ENCODE measurements around the gene CHST13. TPM values are rescaled to one million over a fixed set of nuclear protein-coding genes. Genes with fewer than 3 reads are reported as not detected.

Gene CHST13
- total RNA-seq, 1 donor from 2014 or later = not detected

DNA sequence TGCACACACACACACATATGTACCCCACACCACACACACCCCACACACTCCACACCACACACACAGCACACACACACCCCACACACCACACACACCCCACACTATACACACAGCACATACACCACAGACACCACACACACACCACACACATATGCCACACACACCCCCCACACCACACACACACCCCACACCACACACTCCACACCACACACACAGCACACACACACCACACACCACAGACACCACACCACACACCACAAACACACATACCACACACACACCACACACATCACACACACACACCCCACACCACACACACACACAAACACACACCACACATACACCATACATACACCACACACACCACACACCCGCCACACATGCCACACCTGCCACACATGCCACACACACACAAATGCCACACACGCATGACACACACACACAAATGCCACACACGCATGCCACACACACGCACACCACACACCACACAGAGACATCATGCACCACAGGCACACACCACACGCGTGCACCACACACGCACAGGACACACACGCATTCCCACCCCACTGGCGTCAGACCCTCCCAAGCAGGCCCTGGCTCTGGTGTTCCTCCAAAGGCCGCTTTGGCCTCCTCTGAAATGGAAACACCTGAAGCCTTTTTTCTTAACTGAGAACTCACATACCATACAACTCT, 15.7 kb downstream of the CHST13 start:
- Histone ChIP-seq H3K36me3 (ENCODE audit: control insufficient read depth, insufficient read depth, low read length) (no peaks in the 10 kb centered on the region), H3K4me3 (ENCODE audit: low read depth, low read length) (no peak overlapping the region), H3K27me3 (ENCODE audit: control insufficient read depth, insufficient read depth, low read length) (peaks cover 47% of the 10 kb centered on the region)
- no peak for DNase-seq (ENCODE audit: low read depth)
- TF ChIP-seq, protein P1, sequence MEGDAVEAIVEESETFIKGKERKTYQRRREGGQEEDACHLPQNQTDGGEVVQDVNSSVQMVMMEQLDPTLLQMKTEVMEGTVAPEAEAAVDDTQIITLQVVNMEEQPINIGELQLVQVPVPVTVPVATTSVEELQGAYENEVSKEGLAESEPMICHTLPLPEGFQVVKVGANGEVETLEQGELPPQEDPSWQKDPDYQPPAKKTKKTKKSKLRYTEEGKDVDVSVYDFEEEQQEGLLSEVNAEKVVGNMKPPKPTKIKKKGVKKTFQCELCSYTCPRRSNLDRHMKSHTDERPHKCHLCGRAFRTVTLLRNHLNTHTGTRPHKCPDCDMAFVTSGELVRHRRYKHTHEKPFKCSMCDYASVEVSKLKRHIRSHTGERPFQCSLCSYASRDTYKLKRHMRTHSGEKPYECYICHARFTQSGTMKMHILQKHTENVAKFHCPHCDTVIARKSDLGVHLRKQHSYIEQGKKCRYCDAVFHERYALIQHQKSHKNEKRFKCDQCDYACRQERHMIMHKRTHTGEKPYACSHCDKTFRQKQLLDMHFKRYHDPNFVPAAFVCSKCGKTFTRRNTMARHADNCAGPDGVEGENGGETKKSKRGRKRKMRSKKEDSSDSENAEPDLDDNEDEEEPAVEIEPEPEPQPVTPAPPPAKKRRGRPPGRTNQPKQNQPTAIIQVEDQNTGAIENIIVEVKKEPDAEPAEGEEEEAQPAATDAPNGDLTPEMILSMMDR (IDR thresholded peaks at IDR 0.05; ENCODE audit: insufficient read depth, low read length, poor library complexity, severe bottlenecking) = no peak

DNA sequence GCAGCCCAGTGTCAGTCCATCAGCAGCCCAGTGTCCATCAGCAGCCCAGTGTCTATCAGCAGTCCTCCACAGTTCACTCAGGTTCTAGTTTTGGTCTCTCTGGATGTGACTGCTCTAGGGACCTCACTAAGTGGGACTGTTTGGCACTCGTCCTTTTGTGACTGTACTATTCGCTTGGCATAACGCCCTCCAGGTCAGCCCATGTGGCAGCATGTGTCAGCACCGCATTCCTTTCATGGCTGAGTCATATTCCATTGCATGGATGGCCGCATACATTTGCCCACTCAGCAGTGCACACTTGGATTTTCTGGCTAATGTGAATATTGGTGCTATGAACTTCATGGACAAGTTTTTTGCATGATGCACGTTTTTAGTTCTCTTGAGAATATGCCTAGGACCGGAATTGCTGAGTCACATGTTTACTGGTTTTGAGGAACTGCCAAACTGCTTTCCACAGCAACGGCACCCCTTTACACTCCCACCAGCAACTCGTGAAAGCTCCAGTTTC, 16.4 kb downstream of the CHST13 start:
- Histone ChIP-seq H3K4me3 (ENCODE audit: low read depth, low read length) (no peak overlapping the region), H3K27me3 (ENCODE audit: control insufficient read depth, insufficient read depth, low read length) (peaks cover 41% of the 10 kb centered on the region), H3K36me3 (ENCODE audit: control insufficient read depth, insufficient read depth, low read length) (no peaks in the 10 kb centered on the region)
- peak; percentile 82 for DNase-seq (ENCODE audit: low read depth)
- TF ChIP-seq, protein P1 (IDR thresholded peaks at IDR 0.05; ENCODE audit: insufficient read depth, low read length, poor library complexity, severe bottlenecking) = no peak

DNA sequence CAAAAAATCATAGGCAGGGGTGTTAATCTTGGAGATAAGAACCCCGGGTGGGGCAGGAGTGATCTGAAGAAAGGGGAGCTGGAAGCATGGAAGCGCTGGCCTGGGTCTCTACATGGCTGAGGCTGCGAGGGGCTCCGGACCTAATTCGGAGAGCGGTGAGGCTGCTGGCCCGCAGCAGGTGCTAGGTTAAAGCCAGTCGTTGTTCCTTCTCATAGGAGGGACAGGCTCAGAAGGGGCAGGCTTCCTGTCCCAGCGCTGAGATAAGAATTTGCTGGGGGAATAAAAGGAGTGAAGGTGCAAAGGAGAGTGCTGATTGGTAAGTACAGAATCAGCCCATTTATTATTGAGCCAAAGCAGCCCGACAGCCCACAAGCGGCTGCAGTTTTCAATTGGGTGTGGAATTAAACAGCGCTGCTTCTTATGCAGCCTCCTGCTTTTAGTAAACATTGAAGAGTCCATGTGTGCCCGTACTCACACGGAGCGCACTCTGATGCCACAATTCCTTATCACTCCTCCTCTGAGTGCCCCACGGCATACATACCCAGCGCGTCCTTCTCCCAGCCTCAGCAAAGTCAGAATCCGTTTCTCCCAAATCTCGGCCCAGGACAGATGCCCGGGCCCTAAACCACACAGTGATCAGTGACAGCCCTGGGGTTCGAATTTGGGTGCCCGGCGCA, 17.1 kb downstream of the CHST13 start:
- no peak for DNase-seq (ENCODE audit: low read depth)
- Histone ChIP-seq H3K36me3 (ENCODE audit: control insufficient read depth, insufficient read depth, low read length) (no peaks in the 10 kb centered on the region), H3K27me3 (ENCODE audit: control insufficient read depth, insufficient read depth, low read length) (peaks cover 36% of the 10 kb centered on the region), H3K4me3 (ENCODE audit: low read depth, low read length) (no peak overlapping the region)
- TF ChIP-seq, protein P1 (IDR thresholded peaks at IDR 0.05; ENCODE audit: insufficient read depth, low read length, poor library complexity, severe bottlenecking) = no peak

DNA sequence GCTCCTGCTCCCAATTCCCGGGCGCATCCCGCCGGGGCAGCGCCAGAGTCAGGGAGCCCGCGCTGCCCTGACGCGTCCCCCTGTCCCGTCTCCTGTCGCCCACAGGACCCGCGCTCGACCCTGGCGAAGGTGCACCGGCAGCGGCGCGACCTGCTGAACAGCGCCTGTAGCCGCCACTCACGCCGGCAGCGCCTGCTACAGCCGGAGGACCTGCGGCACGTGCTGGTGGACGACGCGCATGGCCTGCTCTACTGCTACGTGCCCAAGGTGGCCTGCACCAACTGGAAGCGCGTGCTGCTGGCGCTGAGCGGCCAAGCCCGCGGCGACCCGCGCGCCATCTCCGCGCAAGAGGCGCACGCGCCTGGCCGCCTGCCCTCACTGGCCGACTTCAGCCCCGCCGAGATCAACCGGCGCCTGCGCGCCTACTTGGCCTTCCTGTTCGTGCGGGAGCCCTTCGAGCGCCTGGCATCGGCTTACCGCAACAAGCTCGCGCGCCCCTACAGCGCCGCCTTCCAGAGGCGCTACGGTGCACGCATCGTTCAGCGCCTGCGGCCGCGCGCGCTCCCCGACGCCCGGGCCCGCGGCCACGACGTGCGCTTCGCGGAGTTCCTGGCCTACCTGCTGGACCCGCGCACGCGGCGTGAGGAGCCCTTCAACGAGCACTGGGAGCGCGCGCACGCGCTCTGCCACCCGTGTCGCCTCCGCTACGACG, 17.8 kb downstream of the CHST13 start:
- TF ChIP-seq, protein P1 (IDR thresholded peaks at IDR 0.05; ENCODE audit: insufficient read depth, low read length, poor library complexity, severe bottlenecking) = no peak
- Histone ChIP-seq H3K36me3 (ENCODE audit: control insufficient read depth, insufficient read depth, low read length) (no peaks in the 10 kb centered on the region), H3K4me3 (ENCODE audit: low read depth, low read length) (no peak overlapping the region), H3K27me3 (ENCODE audit: control insufficient read depth, insufficient read depth, low read length) (peaks cover 32% of the 10 kb centered on the region)
- DNase-seq (ENCODE audit: low read depth) = no peak

DNA sequence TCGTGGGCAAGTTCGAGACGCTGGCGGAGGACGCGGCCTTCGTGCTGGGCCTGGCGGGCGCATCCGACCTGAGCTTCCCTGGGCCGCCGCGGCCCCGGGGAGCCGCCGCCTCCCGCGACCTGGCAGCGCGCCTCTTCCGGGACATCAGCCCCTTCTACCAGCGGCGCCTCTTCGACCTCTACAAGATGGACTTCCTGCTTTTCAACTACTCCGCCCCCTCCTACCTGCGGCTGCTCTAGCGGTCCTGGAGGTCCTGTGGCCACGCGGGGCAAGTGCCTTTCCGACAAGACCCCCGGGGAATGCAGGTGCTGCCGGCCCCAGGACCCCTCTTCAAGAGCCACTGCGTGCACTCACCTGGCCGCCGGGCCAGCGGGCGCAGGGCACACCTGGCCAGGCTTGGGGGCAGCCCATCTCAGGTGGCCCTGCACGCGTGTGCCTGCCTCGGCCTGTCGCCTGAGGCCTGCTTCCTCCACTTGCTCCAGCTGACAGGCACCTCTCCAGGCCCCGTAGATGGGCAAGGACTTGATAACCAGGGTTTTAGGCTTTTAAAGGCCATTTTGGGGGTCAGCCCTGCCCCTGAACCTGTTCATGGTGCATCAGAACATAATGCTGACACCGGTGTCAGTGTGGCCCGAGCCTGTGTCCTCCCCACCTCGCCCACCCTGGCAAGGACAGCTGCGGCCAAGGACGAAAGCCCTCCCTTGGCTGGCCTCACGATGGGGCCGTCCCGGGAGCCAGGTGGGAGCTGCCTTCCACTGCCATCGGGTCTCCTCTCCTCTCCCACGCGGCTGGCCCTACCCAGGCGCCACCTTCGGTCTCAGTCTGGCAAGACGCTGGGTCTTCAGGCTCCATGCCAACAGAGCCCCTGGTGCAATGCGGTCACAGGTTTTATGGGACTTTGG, 18.6 kb downstream of the CHST13 start:
- Histone ChIP-seq H3K27me3 (ENCODE audit: control insufficient read depth, insufficient read depth, low read length) (peaks cover 32% of the 10 kb centered on the region), H3K4me3 (ENCODE audit: low read depth, low read length) (no peak overlapping the region), H3K36me3 (ENCODE audit: control insufficient read depth, insufficient read depth, low read length) (no peaks in the 10 kb centered on the region)
- no peak for DNase-seq (ENCODE audit: low read depth)
- TF ChIP-seq, protein P1 (IDR thresholded peaks at IDR 0.05; ENCODE audit: insufficient read depth, low read length, poor library complexity, severe bottlenecking) = no peak

All from kidney epithelial cell (primary cell).